NB4 (cell line): ENCODE results near the gene LEFTY1.

Experiments
- CTCF ChIP-seq: IDR thresholded peaks from one replicate; pipeline ENCODE4 v1.5.1; 2012; ENCODE audit warnings: low read depth, low read length
- MAX ChIP-seq: IDR thresholded peaks from 2 replicates; pipeline ENCODE4 v1.6.1; 2011; ENCODE audit warnings: low read depth, low read length
- MYC ChIP-seq: IDR thresholded peaks from 2 replicates; pipeline ENCODE4 v1.6.1; 2011; ENCODE audit warnings: low read depth, low read length
- POLR2A ChIP-seq: IDR thresholded peaks from 2 replicates; pipeline ENCODE4 v1.6.1; 2011; ENCODE audit warnings: mild to moderate bottlenecking; ENCODE audit not compliant: insufficient read length; ENCODE audit errors: extremely low read depth

GRCh38 chr1:225880636-225881035, 8.3 kb downstream of the LEFTY1 start:
- TF ChIP-seq CTCF (no peak), POLR2A (no peak), MAX (no peak), MYC (no peak)
